ENCODE measurements around the gene AQR. TPM values are rescaled to one million over a fixed set of nuclear protein-coding genes. Genes with fewer than 3 reads are reported as not detected.

The AQR gene
- total and polyA plus RNA-seq, 2 of the 4 experiments (the other 2 are of a cell fraction): 17.9 to 29.6 TPM

DNA sequence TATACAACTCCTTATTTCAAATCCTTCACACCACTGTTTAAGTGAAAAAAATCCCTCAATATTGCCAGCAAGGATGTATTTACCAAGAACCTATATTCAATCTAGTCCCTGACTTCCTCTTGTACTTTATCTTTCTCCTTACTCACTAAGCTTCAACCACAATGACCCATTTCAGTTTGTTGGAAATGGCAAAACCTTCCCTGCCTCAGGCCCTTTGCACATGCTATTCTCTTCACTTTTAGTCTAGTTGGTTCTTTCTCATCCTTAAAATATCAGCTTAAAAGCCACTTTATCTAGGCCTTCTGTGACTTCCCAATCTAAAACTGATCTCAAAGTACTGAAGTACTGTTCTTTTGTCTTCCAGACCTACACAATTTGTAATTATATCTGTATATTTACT is 92.9 kb downstream of the AQR start:
- Histone ChIP-seq H2AK5ac (ENCODE audit: low read depth, low read length) (no peak overlapping the region), H2AFZ (replicated peaks; ENCODE audit: low read length, poor library complexity) (no peak overlapping the region), H2BK15ac (ENCODE audit: low read depth, low read length) (no peak overlapping the region), H3K23ac (ENCODE audit: low read depth, low read length) (no peak overlapping the region), H2BK120ac (ENCODE audit: low read depth, low read length) (no peak overlapping the region), H2BK5ac (ENCODE audit: low read depth, low read length, poor library complexity, severe bottlenecking) (no peak overlapping the region), H3K18ac (ENCODE audit: low read depth, low read length) (no peak overlapping the region), H3K27me3 (ENCODE audit: control insufficient read depth, insufficient read depth, low read length) (no peaks in the 10 kb centered on the region), H4K8ac (ENCODE audit: low read depth in 2 of 2, low read length in 2 of 2) (no peak overlapping the region), H3K36me3 (ENCODE audit: control insufficient read depth, insufficient read depth, low read length) (peaks cover 17% of the 10 kb centered on the region), H3K9me1 (ENCODE audit: insufficient read depth, low read length) (0 out of 2 replicates have a peak, but pooled peaks cover under 1% of the 10 kb centered on the region), H3K4me1 (ENCODE audit: control insufficient read depth, insufficient read depth, low read length) (no peaks in the 10 kb centered on the region), H3K4ac (ENCODE audit: low read depth, low read length) (no peak overlapping the region), H2BK20ac (ENCODE audit: low read depth, low read length) (no peak overlapping the region), H4K20me1 (ENCODE audit: insufficient read depth, low read length) (no peaks in the 10 kb centered on the region), H3K27ac (ENCODE audit: insufficient read depth, low read length) (no peak overlapping the region), H4K5ac (ENCODE audit: low read depth, low read length) (no peak overlapping the region), H3K9ac (ENCODE audit: low read depth, low read length) (no peak overlapping the region), H2AK9ac (replicated peaks; ENCODE audit: low read depth, low read length, poor library complexity) (no peak overlapping the region), H3K9me3 (ENCODE audit: control insufficient read depth, insufficient read depth, low read length) (no peaks in the 10 kb centered on the region), H3K14ac (replicated peaks; ENCODE audit: low read depth, low read length) (no peak overlapping the region), H3K4me3 (ENCODE audit: insufficient read depth, low read depth, low read length) (no peak overlapping the region), H3K79me1 (ENCODE audit: low read depth in 1 of 2, low read length in 2 of 2) (no peaks in the 10 kb centered on the region; a peak in 1 of 4 replicates), H4K91ac (ENCODE audit: insufficient read depth, low read depth, low read length) (no peak overlapping the region), H3K4me2 (ENCODE audit: low read depth, low read length) (no peak overlapping the region), H3K56ac (ENCODE audit: extremely low read depth, insufficient read depth, low read length) (no peak overlapping the region)
- intact Hi-C loops (cut with micrococcal nuclease): no loop called here
- dilution Hi-C loops (cut with HindIII; ENCODE audit: low sequenced_read_pairs, unreplicated experiment): no loop called here
- ATAC-seq (ENCODE audit: low read depth) (no peak), DNase-seq (no peak)
- CTCF ChIA-PET: no interaction called here
- POLR2A ChIA-PET (ENCODE audit: unreplicated experiment): no interaction called here
- BruUV-seq (replicated peaks): no TSS peak
- in situ Hi-C loops (cut with MboI; ENCODE audit: low sequenced_read_pairs): no loop called here
- no peak for TF ChIP-seq MAZ (IDR thresholded peaks at IDR 0.05; ENCODE audit: borderline replicate concordance, low read depth, low read length)
- no peak for TF ChIP-seq SMC3 (IDR thresholded peaks at IDR 0.05; ENCODE audit: low read depth, low read length)
- TF ChIP-seq, protein P1, sequence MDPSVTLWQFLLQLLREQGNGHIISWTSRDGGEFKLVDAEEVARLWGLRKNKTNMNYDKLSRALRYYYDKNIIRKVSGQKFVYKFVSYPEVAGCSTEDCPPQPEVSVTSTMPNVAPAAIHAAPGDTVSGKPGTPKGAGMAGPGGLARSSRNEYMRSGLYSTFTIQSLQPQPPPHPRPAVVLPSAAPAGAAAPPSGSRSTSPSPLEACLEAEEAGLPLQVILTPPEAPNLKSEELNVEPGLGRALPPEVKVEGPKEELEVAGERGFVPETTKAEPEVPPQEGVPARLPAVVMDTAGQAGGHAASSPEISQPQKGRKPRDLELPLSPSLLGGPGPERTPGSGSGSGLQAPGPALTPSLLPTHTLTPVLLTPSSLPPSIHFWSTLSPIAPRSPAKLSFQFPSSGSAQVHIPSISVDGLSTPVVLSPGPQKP (IDR thresholded peaks at IDR 0.05; ENCODE audit: borderline replicate concordance, low read depth, low read length): no peak
- TF ChIP-seq BHLHE40 (IDR thresholded peaks at IDR 0.05; ENCODE audit: low read depth, low read length): no peak
- no peak for TF ChIP-seq MXI1 (IDR thresholded peaks at IDR 0.05; ENCODE audit: borderline replicate concordance, low read depth, low read length)
- TF ChIP-seq CHD1 (IDR thresholded peaks at IDR 0.05; ENCODE audit: low read depth, low read length): no peak
- no peak for TF ChIP-seq RAD21 (IDR thresholded peaks at IDR 0.05; ENCODE audit: low read length)

Data from IMR-90 (cell line).